ENCODE measurements around the gene CDH15. TPM values are rescaled to one million over a fixed set of nuclear protein-coding genes. Genes with fewer than 3 reads are reported as not detected.
A peak's percentile ranks its signal among the peaks of the same experiment; 100 is the strongest.

Gene CDH15
- total RNA-seq, 1 experiment from 2014 or later = 3.8 TPM

- TF ChIP-seq ELF1 (IDR thresholded peaks at IDR 0.05; ENCODE audit: borderline replicate concordance, low read depth) (no peak), REST (IDR thresholded peaks at IDR 0.05; ENCODE audit: low read depth) (no peak)
These were observed 28.3 kb upstream of the CDH15 start (continued) for GRCh38 chr16:89143201-89143741.

GRCh38 chr16:89143911-89144675 lies 27.5 kb upstream of the CDH15 start:
- Histone ChIP-seq H3K27ac (ENCODE audit: low read depth, low read length) (peak overlapping the region; percentile 9; the same call in 1 of the 2 replicates), H3K9ac (ENCODE audit: low read length) (no peak overlapping the region), H3K79me2 (ENCODE audit: insufficient read depth, low read length) (no peaks in the 10 kb centered on the region), H4K20me1 (ENCODE audit: insufficient read depth) (no peaks in the 10 kb centered on the region), H3K9me3 (ENCODE audit: control insufficient read depth in 1 of 2, insufficient read depth in 1 of 2, low read depth in 1 of 2, low read length in 2 of 2) (peaks cover 0 to 10% of the 10 kb centered on the region in 2 experiments; a peak in 1 of 4 replicates), H2AFZ (ENCODE audit: low read depth, low read length, poor library complexity, severe bottlenecking) (no peak overlapping the region), H3K4me3 (replicated peaks in 1 of 2; ENCODE audit: low read depth in 1 of 2, low read length in 2 of 2) (no peak overlapping the region), H3K4me2 (ENCODE audit: low read length) (no peak overlapping the region), H3K36me3 (ENCODE audit: control insufficient read depth in 1 of 2, insufficient read depth in 2 of 2, low read length in 2 of 2) (peaks cover 12 to 19% of the 10 kb centered on the region in 2 experiments), H3K9me2 (ENCODE audit: insufficient read depth) (no peaks in the 10 kb centered on the region), H3K27me3 (ENCODE audit: insufficient read depth, low read length) (no peaks in the 10 kb centered on the region), H3K4me1 (ENCODE audit: control insufficient read depth in 1 of 2, insufficient read depth in 2 of 2, low read length in 2 of 2) (no peaks in the 10 kb centered on the region)
- DNase-seq (ENCODE audit: low read depth, low spot score) (no peak), ATAC-seq (no peak)
- ChIA-PET CTCF (no interaction called here), RAD21 (ENCODE audit: low non-redundant PET in 1 of 2, low total read pairs in 2 of 2, uncharacterized antibody in 2 of 2, unreplicated experiment in 2 of 2) (no interaction called here), POLR2A (no interaction called here)
- intact Hi-C loops (cut with micrococcal nuclease) = no loop called here
- BruUV-seq (replicated peaks) = no TSS peak
- TF ChIP-seq ATF3 (IDR thresholded peaks at IDR 0.05) (no peak), ZNF274 (IDR thresholded peaks at IDR 0.05; ENCODE audit: low read depth, low read length) (no peak), EZH2 (IDR thresholded peaks at IDR 0.05) (no peak), CEBPB (IDR thresholded peaks at IDR 0.05; ENCODE audit: low read depth) (no peak), CTCF (IDR thresholded peaks at IDR 0.05 in 2 of 3, conservative IDR thresholded peaks at IDR 0.05 in 1 of 3; ENCODE audit: borderline replicate concordance in 1 of 3, insufficient read depth in 1 of 3, low read depth in 2 of 3, low read length in 2 of 3) (no peak), JUND (IDR thresholded peaks at IDR 0.05) (no peak), YY1 (IDR thresholded peaks at IDR 0.05; ENCODE audit: extremely low read depth, insufficient replicate concordance, low read depth, low read length) (no peak), TCF7L2 (IDR thresholded peaks at IDR 0.05; ENCODE audit: borderline replicate concordance, extremely low read depth, insufficient read depth, insufficient read length) (no peak)

Measured in HCT116 (cell line).